Measurements from ENCODE around the gene NBEAL2. TPM values are rescaled to one million over a fixed set of nuclear protein-coding genes. Genes with fewer than 3 reads are reported as not detected.

Gene NBEAL2
- total and polyA plus RNA-seq, 2 of the 8 experiments (the other 6 are each of a cell fraction or from before 2014, with no cell fraction given), result 27.3 to 46.9 TPM

GRCh38 chr3:46976326-46977190 is 2.9 kb upstream of the NBEAL2 start, which contains the start of gene CCDC12 (continued):
- TF ChIP-seq, protein P1, sequence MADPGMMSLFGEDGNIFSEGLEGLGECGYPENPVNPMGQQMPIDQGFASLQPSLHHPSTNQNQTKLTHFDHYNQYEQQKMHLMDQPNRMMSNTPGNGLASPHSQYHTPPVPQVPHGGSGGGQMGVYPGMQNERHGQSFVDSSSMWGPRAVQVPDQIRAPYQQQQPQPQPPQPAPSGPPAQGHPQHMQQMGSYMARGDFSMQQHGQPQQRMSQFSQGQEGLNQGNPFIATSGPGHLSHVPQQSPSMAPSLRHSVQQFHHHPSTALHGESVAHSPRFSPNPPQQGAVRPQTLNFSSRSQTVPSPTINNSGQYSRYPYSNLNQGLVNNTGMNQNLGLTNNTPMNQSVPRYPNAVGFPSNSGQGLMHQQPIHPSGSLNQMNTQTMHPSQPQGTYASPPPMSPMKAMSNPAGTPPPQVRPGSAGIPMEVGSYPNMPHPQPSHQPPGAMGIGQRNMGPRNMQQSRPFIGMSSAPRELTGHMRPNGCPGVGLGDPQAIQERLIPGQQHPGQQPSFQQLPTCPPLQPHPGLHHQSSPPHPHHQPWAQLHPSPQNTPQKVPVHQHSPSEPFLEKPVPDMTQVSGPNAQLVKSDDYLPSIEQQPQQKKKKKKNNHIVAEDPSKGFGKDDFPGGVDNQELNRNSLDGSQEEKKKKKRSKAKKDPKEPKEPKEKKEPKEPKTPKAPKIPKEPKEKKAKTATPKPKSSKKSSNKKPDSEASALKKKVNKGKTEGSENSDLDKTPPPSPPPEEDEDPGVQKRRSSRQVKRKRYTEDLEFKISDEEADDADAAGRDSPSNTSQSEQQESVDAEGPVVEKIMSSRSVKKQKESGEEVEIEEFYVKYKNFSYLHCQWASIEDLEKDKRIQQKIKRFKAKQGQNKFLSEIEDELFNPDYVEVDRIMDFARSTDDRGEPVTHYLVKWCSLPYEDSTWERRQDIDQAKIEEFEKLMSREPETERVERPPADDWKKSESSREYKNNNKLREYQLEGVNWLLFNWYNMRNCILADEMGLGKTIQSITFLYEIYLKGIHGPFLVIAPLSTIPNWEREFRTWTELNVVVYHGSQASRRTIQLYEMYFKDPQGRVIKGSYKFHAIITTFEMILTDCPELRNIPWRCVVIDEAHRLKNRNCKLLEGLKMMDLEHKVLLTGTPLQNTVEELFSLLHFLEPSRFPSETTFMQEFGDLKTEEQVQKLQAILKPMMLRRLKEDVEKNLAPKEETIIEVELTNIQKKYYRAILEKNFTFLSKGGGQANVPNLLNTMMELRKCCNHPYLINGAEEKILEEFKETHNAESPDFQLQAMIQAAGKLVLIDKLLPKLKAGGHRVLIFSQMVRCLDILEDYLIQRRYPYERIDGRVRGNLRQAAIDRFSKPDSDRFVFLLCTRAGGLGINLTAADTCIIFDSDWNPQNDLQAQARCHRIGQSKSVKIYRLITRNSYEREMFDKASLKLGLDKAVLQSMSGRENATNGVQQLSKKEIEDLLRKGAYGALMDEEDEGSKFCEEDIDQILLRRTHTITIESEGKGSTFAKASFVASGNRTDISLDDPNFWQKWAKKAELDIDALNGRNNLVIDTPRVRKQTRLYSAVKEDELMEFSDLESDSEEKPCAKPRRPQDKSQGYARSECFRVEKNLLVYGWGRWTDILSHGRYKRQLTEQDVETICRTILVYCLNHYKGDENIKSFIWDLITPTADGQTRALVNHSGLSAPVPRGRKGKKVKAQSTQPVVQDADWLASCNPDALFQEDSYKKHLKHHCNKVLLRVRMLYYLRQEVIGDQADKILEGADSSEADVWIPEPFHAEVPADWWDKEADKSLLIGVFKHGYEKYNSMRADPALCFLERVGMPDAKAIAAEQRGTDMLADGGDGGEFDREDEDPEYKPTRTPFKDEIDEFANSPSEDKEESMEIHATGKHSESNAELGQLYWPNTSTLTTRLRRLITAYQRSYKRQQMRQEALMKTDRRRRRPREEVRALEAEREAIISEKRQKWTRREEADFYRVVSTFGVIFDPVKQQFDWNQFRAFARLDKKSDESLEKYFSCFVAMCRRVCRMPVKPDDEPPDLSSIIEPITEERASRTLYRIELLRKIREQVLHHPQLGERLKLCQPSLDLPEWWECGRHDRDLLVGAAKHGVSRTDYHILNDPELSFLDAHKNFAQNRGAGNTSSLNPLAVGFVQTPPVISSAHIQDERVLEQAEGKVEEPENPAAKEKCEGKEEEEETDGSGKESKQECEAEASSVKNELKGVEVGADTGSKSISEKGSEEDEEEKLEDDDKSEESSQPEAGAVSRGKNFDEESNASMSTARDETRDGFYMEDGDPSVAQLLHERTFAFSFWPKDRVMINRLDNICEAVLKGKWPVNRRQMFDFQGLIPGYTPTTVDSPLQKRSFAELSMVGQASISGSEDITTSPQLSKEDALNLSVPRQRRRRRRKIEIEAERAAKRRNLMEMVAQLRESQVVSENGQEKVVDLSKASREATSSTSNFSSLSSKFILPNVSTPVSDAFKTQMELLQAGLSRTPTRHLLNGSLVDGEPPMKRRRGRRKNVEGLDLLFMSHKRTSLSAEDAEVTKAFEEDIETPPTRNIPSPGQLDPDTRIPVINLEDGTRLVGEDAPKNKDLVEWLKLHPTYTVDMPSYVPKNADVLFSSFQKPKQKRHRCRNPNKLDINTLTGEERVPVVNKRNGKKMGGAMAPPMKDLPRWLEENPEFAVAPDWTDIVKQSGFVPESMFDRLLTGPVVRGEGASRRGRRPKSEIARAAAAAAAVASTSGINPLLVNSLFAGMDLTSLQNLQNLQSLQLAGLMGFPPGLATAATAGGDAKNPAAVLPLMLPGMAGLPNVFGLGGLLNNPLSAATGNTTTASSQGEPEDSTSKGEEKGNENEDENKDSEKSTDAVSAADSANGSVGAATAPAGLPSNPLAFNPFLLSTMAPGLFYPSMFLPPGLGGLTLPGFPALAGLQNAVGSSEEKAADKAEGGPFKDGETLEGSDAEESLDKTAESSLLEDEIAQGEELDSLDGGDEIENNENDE (IDR thresholded peaks at IDR 0.05; ENCODE audit: insufficient replicate concordance, low read length), result no peak
- TF ChIP-seq MAFK (IDR thresholded peaks at IDR 0.05; ENCODE audit: low read depth, low read length), result peak; percentile 80; the same call in 1 of the 2 replicates
- peak; percentile 51 for TF ChIP-seq TAF7 (optimal IDR thresholded peaks at IDR 0.05; ENCODE audit: borderline replicate concordance, low read depth, low read length)
- no peak for TF ChIP-seq JUN (IDR thresholded peaks at IDR 0.05; ENCODE audit: low read depth, low read length)
- TF ChIP-seq TCF12 (IDR thresholded peaks at IDR 0.05; ENCODE audit: low read depth, low read length), result no peak
- TF ChIP-seq CBX5 (IDR thresholded peaks at IDR 0.05; ENCODE audit: low read depth, low read length), result no peak
- no peak for TF ChIP-seq ZNF274 (IDR thresholded peaks at IDR 0.05; ENCODE audit: borderline replicate concordance, extremely low read depth, low read length)
- peak; percentile 36 to 50; a peak in 1 of 4 replicates for TF ChIP-seq SIN3A (conservative IDR thresholded peaks at IDR 0.05 in 1 of 2, IDR thresholded peaks at IDR 0.05 in 1 of 2; ENCODE audit: low read depth in 1 of 2, low read length in 2 of 2)
- no peak for TF ChIP-seq CHD2 (IDR thresholded peaks at IDR 0.05; ENCODE audit: low read length)
- no peak for TF ChIP-seq RXRA (IDR thresholded peaks at IDR 0.05; ENCODE audit: insufficient read depth, low read depth, low read length)
